HG03460 (cell line): ENCODE results near the gene SYNPO2.
"Not testable (repeated sequence)": the region's sequence is repeated elsewhere in the genome, so short reads cannot be mapped to it uniquely, and the experiment has no call there.

Experiments used
- ATAC-seq: cut with Tn5 transposase; IDR thresholded peaks from one replicate; pipeline ENCODE4 v1.9.1; 2021; ENCODE audit not compliant: unreplicated experiment

Gene SYNPO2

DNA sequence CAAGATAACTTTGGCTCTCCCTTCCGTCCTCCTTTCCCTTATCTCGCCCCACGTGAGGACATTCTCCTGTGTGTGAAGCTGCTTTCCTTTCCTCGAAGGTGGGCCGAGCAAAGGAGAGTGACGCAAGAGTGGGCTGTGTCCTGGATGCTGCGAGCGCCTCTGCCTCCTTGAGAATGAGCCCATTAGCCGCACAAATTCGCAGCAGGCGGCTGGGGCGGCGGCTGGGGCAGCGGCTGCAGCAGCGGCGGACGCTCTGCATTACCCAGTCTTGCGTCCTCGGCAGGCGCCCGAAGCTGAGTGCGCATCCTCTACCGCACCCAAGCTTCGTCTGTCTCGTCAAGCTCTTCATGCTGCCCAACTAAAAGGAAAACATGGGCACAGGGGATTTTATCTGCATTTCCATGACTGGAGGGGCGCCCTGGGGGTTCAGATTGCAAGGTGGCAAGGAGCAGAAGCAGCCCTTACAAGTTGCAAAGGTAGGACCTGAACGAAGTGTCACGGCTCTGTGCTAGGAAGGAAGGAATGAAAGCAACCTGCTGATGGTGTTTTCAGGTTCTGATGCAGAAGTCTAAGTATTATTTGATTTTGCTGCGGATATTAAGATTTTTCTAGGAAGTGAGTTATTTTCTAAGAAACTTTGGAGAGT lies at the start of gene SYNPO2:
TSS of gene SYNPO2 (plus strand) at position 189 of the 646 bp plus-strand sequence. CDS start at position 372, 183 bp downstream.
- ATAC-seq = peak; percentile 77

- no peak for ATAC-seq
Measured at GRCh38 chr4:118839221-118839927, 49.3 kb upstream of the SYNPO2 start.

- no peak for ATAC-seq
Measured at GRCh38 chr4:118842055-118842454, 46.6 kb upstream of the SYNPO2 start.

GRCh38 chr4:118843237-118843636 lies 45.4 kb upstream of the SYNPO2 start:
- no peak for ATAC-seq

- ATAC-seq = no peak
Measured at GRCh38 chr4:118845552-118846050, 43.1 kb upstream of the SYNPO2 start.

DNA sequence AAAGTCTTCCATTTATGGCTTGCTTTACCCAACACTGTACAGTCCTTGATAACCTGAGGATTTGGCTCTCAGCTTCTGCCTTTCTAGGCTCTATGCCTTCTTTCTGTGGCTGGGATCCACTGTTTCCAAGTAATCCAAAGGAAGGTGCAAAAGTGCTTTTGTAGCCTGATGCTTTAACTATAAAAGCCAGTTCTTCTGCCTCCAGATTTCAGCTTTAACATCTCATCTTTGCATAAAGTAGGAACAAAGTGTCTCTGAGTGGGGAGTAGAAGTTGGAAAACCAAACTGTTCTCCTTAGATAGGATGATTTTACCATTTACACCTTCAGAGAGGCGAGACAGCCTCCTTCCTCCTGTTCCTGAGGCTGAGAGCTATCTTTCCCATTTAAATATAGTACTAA lies 41.7 kb upstream of the SYNPO2 start:
- ATAC-seq = no peak

GRCh38 chr4:118848242-118848641 lies 40.4 kb upstream of the SYNPO2 start:
- ATAC-seq = no peak

GRCh38 chr4:118848901-118849300 lies 39.8 kb upstream of the SYNPO2 start:
- no peak for ATAC-seq

DNA sequence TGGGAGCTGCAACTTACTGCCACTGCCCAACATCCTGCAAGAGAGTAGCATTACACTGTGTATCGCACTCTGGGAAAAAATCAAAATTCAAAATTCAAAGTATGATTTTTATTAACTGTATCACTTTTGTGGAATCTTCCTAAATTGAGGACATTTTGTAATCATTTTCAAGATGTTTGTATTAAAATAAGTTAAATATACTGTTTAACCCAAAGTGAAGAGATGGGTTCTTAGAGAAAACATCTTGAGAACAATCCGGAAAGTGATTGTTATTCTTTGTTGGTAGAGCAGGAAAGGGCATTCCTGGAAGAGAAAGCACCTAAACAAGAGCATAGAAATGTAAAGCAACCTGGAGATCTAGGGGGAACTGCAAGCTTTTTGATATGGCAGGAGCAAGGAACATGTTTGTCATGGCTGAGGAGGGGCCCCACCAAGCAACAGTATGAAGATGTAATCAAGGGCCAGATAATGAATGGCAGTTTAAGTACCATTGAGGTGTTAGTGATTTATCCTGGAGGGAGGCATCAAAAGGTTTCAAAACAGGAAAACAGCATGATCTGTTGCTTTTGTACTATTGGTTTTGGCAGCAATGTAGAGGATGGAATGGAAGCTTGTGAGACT lies 38.7 kb upstream of the SYNPO2 start:
- no peak for ATAC-seq

DNA sequence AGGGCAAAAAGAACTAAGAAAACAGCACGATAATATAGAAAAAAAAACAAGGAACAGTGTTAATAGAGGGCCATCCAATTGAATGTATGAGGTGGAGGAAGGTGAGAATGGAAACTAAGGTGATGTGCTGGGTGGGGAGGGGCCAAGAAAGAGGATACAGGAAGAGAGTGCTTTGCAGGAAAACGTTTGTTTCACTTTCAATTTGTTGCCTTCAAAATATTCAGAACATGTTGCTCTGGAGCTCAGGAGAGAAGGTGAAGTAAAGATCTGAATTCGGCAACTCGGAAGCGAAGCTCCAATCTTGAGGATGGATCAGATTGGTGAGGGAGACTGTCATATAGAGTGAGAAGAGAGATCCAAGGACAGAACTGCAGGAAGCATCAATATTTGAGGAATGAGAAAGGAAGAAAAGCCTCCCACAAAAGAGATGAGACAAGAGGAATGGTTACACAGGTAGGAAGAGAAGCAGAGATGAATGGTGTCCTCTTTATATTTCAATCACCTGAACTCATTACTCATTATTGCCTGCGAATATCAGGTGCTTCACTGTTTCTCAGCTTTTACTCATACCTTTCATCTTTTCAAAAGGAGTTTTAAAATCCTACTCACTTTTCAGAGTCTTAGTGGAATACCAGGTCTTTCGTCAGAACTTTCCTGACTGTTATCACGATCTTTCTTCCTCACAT lies 38.0 kb upstream of the SYNPO2 start:
- ATAC-seq = peak; percentile 88

DNA sequence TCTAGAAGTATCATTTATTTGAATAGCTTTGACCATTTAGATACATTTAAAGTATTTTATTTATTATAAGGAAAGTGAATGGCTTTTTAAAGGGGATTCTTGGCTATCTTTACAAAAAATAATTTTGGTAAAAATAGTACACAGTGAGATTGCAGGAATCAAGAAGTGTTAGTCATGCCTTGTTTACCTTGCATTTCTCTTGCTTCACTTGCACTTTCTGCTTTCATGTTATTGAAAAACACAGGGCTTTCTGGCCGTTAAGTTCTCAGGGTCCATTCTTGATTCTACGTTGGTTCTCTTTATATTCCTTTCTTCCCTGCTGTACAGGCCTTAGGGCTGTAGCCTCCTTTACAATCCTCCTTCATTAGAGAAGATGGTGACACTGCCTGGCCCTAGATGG lies 30.9 kb upstream of the SYNPO2 start:
- no peak for ATAC-seq

DNA sequence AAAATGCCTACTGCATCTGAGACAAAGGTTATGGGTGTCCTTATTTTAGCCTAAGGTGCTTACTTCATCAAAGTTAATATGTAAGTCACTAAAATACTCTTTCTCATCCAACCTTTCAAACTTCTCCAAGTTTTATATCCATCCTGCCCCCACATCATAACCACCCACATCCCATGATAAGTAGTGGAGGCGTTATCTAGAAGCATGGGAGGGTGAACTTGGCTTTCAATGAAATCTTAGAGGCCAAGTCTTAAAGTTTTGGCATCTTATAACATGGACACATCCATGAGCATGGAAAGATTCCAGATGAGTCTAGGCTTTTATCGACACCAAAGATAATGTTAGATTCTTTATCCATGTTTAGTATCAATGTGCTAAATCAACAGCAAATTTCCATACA lies 29.9 kb upstream of the SYNPO2 start:
- ATAC-seq = no peak

GRCh38 chr4:118865091-118865708 lies 23.5 kb upstream of the SYNPO2 start:
- peak; percentile 62 for ATAC-seq

DNA sequence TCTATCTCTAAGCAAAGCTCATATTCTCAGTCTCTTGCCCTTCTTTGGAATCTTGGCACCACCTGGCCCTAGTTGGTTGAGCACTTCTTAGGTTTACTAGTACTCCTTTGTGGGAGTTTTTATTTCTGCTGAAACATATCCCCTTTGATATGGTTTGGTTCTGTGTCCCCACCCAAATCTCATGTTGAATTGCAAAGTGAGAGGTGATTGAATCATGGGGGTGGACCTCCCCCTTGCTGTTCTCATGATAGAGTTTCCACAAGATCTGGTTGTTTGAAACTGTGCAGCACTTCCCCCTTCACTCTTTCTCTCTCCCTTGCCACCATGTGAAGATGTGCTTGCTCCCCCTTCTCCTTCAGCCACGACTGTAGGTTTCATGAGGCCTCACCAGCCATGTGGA lies 22.2 kb upstream of the SYNPO2 start:
- no peak for ATAC-seq

GRCh38 chr4:118867311-118868067 lies 21.2 kb upstream of the SYNPO2 start:
- ATAC-seq = no peak

DNA sequence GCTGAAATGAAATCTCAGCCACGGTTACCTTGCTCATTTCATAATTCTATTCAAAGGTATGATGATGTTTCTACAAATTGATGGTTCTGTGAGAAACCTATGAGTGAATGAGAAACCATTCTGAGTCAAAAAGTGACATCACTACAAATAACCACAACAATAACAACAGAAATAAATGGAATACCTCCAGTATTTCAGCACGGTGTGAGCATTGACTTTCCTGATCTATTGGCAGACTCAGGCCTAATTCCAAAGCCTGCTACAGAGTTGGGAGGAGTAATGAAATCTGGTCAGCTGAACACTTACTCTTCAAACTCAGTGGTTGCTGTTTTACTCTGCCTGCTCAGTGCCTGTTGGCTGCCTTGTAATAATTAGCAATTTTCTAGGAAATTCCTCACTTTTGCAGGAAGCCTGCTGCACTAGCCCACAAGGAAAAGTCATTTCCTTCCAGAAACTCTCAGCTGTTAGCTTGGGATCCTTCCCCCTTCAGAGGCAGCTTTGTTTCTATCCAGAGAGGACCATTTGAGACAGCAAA lies 18.8 kb upstream of the SYNPO2 start:
- ATAC-seq = no peak

GRCh38 chr4:118872181-118872580 lies 16.5 kb upstream of the SYNPO2 start:
- no peak for ATAC-seq

GRCh38 chr4:118877797-118878196 lies 10.9 kb upstream of the SYNPO2 start:
- ATAC-seq = no peak

- not testable (repeated sequence) for ATAC-seq
Measured at GRCh38 chr4:118878507-118878906, 10.1 kb upstream of the SYNPO2 start.

GRCh38 chr4:118879409-118879808 lies 9.2 kb upstream of the SYNPO2 start:
- no peak for ATAC-seq
